Endodermal cell (in vitro differentiated cells): ENCODE data around the gene EDN1. TPM values are rescaled to one million over a fixed set of nuclear protein-coding genes. Genes with fewer than 3 reads are reported as not detected.

Experiments
- DNase-seq: peaks from one replicate; pipeline ENCODE4 v3.0.0-alpha.2; 2017
- H3K27ac ChIP-seq: 2 replicates; pipeline ENCODE4 v1.5.1; 2013; ENCODE audit warnings: mild to moderate bottlenecking, low read depth, low read length, moderate library complexity
- H3K27me3 ChIP-seq: 2 replicates; pipeline ENCODE4 v1.6.1; 2013; ENCODE audit warnings: mild to moderate bottlenecking, low read length, moderate library complexity; ENCODE audit not compliant: insufficient read depth, control insufficient read depth, poor library complexity, severe bottlenecking
- H3K36me3 ChIP-seq: 2 replicates; pipeline ENCODE4 v1.7.0; 2013; ENCODE audit warnings: mild to moderate bottlenecking, low read length, moderate library complexity; ENCODE audit not compliant: control insufficient read depth, insufficient read depth
- H3K4me1 ChIP-seq: one replicate; pipeline ENCODE4 v1.7.0; 2013; ENCODE audit warnings: low read length; ENCODE audit not compliant: control insufficient read depth, insufficient read depth
- H3K4me3 ChIP-seq: 2 replicates; pipeline ENCODE4 v1.5.1; 2013; ENCODE audit warnings: mild to moderate bottlenecking, low read length, moderate library complexity
- H3K9ac ChIP-seq: 2 replicates; pipeline ENCODE4 v1.6.1; 2013; ENCODE audit warnings: mild to moderate bottlenecking, low read length, moderate library complexity; ENCODE audit not compliant: poor library complexity, severe bottlenecking; ENCODE audit errors: extremely low read depth
- H3K9me3 ChIP-seq: 2 replicates; pipeline ENCODE4 v1.6.1; 2013; ENCODE audit warnings: mild to moderate bottlenecking, low read length, moderate library complexity; ENCODE audit not compliant: control insufficient read depth
- H3K27ac Mint-ChIP-seq: 2 replicates; pipeline ENCODE4 v1.8.0; 2020; ENCODE audit warnings: mixed read lengths
- H3K27me3 Mint-ChIP-seq: 2 replicates; pipeline ENCODE4 v1.8.0; 2021; ENCODE audit warnings: mild to moderate bottlenecking, mixed read lengths; ENCODE audit not compliant: insufficient read depth
- H3K36me3 Mint-ChIP-seq: 2 replicates; pipeline ENCODE4 v1.8.0; 2020; ENCODE audit warnings: low read depth, mixed read lengths
- H3K4me1 Mint-ChIP-seq: 2 replicates; pipeline ENCODE4 v1.8.0; 2020; ENCODE audit warnings: mixed read lengths
- H3K4me3 Mint-ChIP-seq: 2 replicates; pipeline ENCODE4 v1.8.0; 2020; ENCODE audit warnings: mild to moderate bottlenecking, moderate library complexity, mixed read lengths
- H3K9me3 Mint-ChIP-seq: 2 replicates; pipeline ENCODE4 v1.8.0; 2020; ENCODE audit warnings: mild to moderate bottlenecking, mixed read lengths
- WGBS, 2 experiments: methylation state at CpG; one replicate each; pipeline versions ENCODE4 v1.1.5 to v1.1.7; 2013; ENCODE audit warnings: missing lambda C conversion rate in 2 of 2, mixed read lengths in 1 of 2; ENCODE audit not compliant: insufficient coverage in 1 of 2, insufficient read length in 1 of 2; 5-methylcytosine and 5-hydroxymethylcytosine counted together
- total RNA-seq, 2 donors: library from RNA; stranded (reverse); fragmentation: NEBNext Ultra II Directional in 1 of 2; extraction: Animal tissue kit (Norgen Biotek cat#: 25700) in 1 of 2; gene quantifications; 2 replicates in 1 of 2; 3 replicates in 1 of 2; pipeline ENCODE4 v1.2.1, GENCODE V29; 2021
- TF ChIP-seq, protein P1 (sequence below): fragments of 200-600 bp; sonication (generic); conservative IDR thresholded peaks from 2 replicates; pipeline ENCODE4 v1.5.0; 2021; ENCODE audit warnings: antibody characterized with exemption, mild to moderate bottlenecking

The EDN1 gene
- total RNA-seq, 2 donors from 2014 or later, result 0.27 to 0.46 TPM

DNA sequence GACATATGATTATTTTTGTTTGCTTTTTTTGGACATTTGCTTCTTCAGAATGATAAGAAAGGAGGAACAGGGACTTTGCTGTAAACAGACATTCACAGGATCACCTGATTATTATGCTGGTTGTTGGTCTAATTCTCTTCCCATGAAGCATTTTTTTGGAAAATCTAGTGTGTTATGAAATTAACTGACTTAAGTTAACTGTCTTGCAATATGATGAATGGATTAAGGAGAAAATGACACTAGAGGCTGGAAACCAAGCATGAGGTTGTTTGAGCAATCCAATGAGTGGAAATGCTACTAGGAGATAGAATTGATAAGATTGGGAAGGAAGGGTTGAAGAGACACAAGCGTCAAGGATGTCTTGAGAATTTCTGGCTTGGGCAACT, 13.2 kb upstream of the EDN1 start:
- Mint-ChIP-seq H3K27ac (no peak overlapping the region), H3K9me3 (peaks cover 2% of the 10 kb centered on the region), H3K36me3 (no peaks in the 10 kb centered on the region), H3K27me3 (peaks cover 6% of the 10 kb centered on the region), H3K4me3 (no peak overlapping the region), H3K4me1 (no peaks in the 10 kb centered on the region)
- no peak for DNase-seq
- WGBS, 2 experiments, result 97 to 100% methylated on average over 1 of the region's 1 CpG
- H3K4me1 ChIP-seq, result no peaks in the 10 kb centered on the region
- H3K27me3 ChIP-seq, result no peaks in the 10 kb centered on the region
- no peak overlapping the region for H3K27ac ChIP-seq
- H3K4me3 ChIP-seq, result no peak overlapping the region
- no peak overlapping the region for H3K9ac ChIP-seq
- H3K9me3 ChIP-seq, result peaks cover 3% of the 10 kb centered on the region
- H3K36me3 ChIP-seq, result no peaks in the 10 kb centered on the region
- TF ChIP-seq, protein P1, sequence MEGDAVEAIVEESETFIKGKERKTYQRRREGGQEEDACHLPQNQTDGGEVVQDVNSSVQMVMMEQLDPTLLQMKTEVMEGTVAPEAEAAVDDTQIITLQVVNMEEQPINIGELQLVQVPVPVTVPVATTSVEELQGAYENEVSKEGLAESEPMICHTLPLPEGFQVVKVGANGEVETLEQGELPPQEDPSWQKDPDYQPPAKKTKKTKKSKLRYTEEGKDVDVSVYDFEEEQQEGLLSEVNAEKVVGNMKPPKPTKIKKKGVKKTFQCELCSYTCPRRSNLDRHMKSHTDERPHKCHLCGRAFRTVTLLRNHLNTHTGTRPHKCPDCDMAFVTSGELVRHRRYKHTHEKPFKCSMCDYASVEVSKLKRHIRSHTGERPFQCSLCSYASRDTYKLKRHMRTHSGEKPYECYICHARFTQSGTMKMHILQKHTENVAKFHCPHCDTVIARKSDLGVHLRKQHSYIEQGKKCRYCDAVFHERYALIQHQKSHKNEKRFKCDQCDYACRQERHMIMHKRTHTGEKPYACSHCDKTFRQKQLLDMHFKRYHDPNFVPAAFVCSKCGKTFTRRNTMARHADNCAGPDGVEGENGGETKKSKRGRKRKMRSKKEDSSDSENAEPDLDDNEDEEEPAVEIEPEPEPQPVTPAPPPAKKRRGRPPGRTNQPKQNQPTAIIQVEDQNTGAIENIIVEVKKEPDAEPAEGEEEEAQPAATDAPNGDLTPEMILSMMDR, result no peak

DNA sequence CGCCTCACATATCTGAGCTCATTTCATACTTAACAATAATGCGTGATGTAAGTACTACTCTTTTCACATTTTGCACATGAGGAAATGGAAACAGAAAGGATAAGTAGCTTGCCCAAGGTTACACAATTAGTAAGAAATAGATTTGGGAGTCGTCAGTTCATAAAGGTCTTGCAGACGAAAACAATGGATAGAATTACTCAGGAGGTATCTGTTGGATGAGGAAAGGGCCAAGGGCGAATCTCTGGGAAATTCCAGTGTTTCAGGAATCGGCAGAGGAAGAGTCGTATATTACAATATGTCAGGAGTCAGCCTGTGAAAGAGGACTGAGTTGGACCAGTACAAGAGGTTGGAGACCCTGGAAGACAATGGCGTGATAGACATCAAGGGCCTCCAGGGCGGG, 12.8 kb upstream of the EDN1 start:
- 93 to 94% methylated on average over 9 of the region's 9 CpGs for WGBS, 2 experiments
- peaks cover 9% of the 10 kb centered on the region for H3K27me3 Mint-ChIP-seq

DNA sequence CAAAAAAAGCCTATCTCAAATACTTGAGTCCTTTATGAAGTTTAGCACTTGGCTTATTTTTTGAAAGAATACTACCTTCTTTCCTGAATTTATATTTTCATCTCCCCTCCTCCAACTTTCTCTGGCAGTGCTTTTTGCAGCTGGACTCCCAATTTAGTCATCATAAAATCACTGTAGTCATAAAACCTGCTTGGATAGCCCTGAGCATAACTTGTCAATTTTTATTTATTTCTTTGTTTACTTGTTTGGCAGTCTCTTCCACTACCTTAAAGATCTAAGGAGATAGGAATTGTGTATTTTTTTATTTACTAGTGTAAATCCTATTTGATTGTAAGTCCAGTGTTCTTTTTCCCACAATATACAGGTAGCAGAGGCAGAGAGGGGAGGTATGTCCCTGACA, 11.2 kb upstream of the EDN1 start:
- H3K27me3 ChIP-seq, result no peaks in the 10 kb centered on the region
- H3K4me1 ChIP-seq, result no peaks in the 10 kb centered on the region
- no peak overlapping the region for H3K4me3 ChIP-seq
- H3K36me3 ChIP-seq, result no peaks in the 10 kb centered on the region
- Mint-ChIP-seq H3K27me3 (peaks cover 16% of the 10 kb centered on the region), H3K36me3 (no peaks in the 10 kb centered on the region), H3K4me3 (no peak overlapping the region), H3K27ac (no peak overlapping the region), H3K4me1 (no peaks in the 10 kb centered on the region), H3K9me3 (no peaks in the 10 kb centered on the region)
- no peak overlapping the region for H3K27ac ChIP-seq
- TF ChIP-seq, protein P1, result no peak
- no peaks in the 10 kb centered on the region for H3K9me3 ChIP-seq
- DNase-seq, result no peak
- H3K9ac ChIP-seq, result no peak overlapping the region

More for the DNA sequence above, 12.8 kb upstream of the EDN1 start:
- H3K9me3 ChIP-seq, result no peaks in the 10 kb centered on the region
- no peak overlapping the region for H3K9ac ChIP-seq
- no peaks in the 10 kb centered on the region for H3K9me3 Mint-ChIP-seq
- no peaks in the 10 kb centered on the region for H3K36me3 ChIP-seq
- no peak overlapping the region for H3K27ac Mint-ChIP-seq
- no peaks in the 10 kb centered on the region for H3K27me3 ChIP-seq
- DNase-seq, result no peak
- H3K27ac ChIP-seq, result no peak overlapping the region
- H3K4me3 ChIP-seq, result no peak overlapping the region
- no peaks in the 10 kb centered on the region for H3K4me1 Mint-ChIP-seq
- H3K4me3 Mint-ChIP-seq, result no peak overlapping the region
- TF ChIP-seq, protein P1, result no peak
- H3K4me1 ChIP-seq, result no peaks in the 10 kb centered on the region
- H3K36me3 Mint-ChIP-seq, result no peaks in the 10 kb centered on the region
